ENCODE data around the gene FHIT.

GRCh38 chr3:60779637-60780036 lies 471.6 kb downstream of the FHIT start:
- no peak for TF ChIP-seq GATA2 (IDR thresholded peaks at IDR 0.05; ENCODE audit: low read depth, low read length)
- TF ChIP-seq GATA3 (IDR thresholded peaks at IDR 0.05; ENCODE audit: low read depth, low read length): no peak

Data from SH-SY5Y (cell line).